ENCODE data around the gene EPHB6. TPM values are rescaled to one million over a fixed set of nuclear protein-coding genes. Genes with fewer than 3 reads are reported as not detected.

The EPHB6 gene
- total RNA-seq, 4 donors from 2014 or later = 6.9 to 84.3 (median 22.1) TPM

DNA sequence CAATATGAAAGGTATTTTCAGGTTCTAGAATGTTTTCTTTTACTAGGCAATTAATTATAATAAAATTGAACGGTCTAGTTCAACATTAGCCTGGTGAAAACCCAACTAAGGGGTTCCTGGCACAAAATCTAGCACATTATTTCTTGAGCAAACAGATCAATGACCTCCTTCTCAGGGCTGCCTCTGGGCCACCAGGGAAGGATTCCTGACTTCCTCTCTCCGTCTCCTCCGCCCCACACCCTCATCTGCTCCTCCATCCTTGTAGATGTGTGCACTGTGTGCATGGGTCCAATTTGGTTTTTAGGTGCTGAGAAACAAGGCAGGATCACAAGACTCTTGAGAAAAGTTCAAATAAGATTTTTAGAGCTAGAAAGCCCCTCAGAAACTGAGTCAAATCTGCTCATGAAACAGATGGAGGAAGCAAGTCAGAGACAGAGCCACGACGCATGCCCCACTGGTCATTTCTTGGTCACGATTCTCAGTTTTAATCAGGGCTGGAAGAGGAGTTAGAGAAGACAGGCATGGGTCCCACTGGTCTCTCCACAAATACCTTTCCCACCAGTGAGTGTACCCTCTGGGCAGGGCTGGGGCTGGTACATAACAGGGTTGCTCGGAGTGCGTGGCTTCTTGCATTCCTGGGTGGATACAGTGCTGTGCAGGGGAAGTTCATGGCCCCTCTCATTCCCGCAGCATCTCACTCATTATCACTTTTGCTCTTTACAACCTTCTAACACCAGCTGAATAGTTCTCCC lies 26.9 kb downstream of the EPHB6 start:
- Histone ChIP-seq H3K36me3 (no peaks in the 10 kb centered on the region), H3K4me1 (no peaks in the 10 kb centered on the region), H3K9me3 (no peaks in the 10 kb centered on the region), H3K27me3 (peaks cover 0 to 14% of the 10 kb centered on the region in 2 donors), H3K4me3 (no peak overlapping the region), H3K27ac (no peak overlapping the region)
- WGBS, 2 donors = 67 to 70% methylated on average over 9 of the region's 9 CpGs
- TF ChIP-seq POLR2A (IDR thresholded peaks at IDR 0.05) (no peak), EP300 (IDR thresholded peaks at IDR 0.05) (no peak)
- TF ChIP-seq, protein P1, sequence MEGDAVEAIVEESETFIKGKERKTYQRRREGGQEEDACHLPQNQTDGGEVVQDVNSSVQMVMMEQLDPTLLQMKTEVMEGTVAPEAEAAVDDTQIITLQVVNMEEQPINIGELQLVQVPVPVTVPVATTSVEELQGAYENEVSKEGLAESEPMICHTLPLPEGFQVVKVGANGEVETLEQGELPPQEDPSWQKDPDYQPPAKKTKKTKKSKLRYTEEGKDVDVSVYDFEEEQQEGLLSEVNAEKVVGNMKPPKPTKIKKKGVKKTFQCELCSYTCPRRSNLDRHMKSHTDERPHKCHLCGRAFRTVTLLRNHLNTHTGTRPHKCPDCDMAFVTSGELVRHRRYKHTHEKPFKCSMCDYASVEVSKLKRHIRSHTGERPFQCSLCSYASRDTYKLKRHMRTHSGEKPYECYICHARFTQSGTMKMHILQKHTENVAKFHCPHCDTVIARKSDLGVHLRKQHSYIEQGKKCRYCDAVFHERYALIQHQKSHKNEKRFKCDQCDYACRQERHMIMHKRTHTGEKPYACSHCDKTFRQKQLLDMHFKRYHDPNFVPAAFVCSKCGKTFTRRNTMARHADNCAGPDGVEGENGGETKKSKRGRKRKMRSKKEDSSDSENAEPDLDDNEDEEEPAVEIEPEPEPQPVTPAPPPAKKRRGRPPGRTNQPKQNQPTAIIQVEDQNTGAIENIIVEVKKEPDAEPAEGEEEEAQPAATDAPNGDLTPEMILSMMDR (IDR thresholded peaks at IDR 0.05) = no peak
- no peak for DNase-seq (ENCODE audit: low spot score in 2 of 2)

DNA sequence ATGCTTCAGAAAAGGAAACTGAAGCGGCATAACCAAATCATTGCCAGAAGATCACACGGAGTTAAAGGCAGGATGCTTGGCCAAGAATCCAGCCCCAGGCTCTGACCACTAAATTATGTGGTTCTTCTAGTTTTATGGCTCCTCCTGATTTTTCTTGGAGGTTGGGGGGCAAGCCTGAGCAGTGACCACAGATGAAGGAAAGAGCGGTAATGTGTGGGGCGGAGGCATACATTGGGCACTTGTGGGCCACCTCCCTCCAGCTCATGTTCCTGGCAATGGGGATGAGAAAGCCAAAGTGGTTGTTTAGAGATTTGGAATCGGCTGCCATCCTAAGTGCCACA lies 27.4 kb downstream of the EPHB6 start:
- TF ChIP-seq EP300 (IDR thresholded peaks at IDR 0.05) (no peak), POLR2A (IDR thresholded peaks at IDR 0.05) (no peak)
- TF ChIP-seq, protein P1 (IDR thresholded peaks at IDR 0.05) = no peak
- DNase-seq (ENCODE audit: low spot score in 2 of 2) = no peak
- 78 to 87% methylated on average over 5 of the region's 5 CpGs for WGBS, 2 donors
- Histone ChIP-seq H3K27me3 (peaks cover 0 to 14% of the 10 kb centered on the region in 2 donors), H3K36me3 (no peaks in the 10 kb centered on the region), H3K4me1 (no peaks in the 10 kb centered on the region), H3K27ac (no peak overlapping the region), H3K9me3 (no peaks in the 10 kb centered on the region), H3K4me3 (no peak overlapping the region)

DNA sequence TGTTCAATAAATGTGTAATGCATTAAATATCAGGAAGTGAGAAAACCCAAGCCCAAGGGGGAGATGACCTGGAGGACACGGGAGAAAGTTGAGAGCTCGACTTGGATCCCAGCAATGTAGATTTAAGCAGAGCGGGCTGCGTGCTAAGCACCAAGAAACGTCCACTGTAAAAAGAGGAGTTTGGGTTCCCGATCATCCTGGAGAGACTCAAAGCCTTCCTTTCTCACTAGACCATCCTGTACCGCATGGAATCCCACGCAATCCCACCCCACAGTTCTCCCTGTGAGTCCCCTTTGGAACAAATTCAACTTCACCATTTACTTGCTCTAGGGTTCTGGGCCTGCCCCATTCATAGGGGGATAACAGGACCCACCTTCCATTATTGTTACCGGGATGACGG lies 28.3 kb downstream of the EPHB6 start:
- 87 to 88% methylated on average over 10 of the region's 10 CpGs for WGBS, 2 donors
- H3K27me3 ChIP-seq = peaks cover 0 to 15% of the 10 kb centered on the region in 2 donors
- no peak overlapping the region for H3K4me3 ChIP-seq
- DNase-seq (ENCODE audit: low spot score in 2 of 2) = no peak
- TF ChIP-seq, protein P1 (IDR thresholded peaks at IDR 0.05) = no peak
- TF ChIP-seq EP300 (IDR thresholded peaks at IDR 0.05) (no peak), POLR2A (IDR thresholded peaks at IDR 0.05) (no peak)
- no peaks in the 10 kb centered on the region for H3K9me3 ChIP-seq
- H3K4me1 ChIP-seq = no peaks in the 10 kb centered on the region
- no peak overlapping the region for H3K27ac ChIP-seq
- no peaks in the 10 kb centered on the region for H3K36me3 ChIP-seq

DNA sequence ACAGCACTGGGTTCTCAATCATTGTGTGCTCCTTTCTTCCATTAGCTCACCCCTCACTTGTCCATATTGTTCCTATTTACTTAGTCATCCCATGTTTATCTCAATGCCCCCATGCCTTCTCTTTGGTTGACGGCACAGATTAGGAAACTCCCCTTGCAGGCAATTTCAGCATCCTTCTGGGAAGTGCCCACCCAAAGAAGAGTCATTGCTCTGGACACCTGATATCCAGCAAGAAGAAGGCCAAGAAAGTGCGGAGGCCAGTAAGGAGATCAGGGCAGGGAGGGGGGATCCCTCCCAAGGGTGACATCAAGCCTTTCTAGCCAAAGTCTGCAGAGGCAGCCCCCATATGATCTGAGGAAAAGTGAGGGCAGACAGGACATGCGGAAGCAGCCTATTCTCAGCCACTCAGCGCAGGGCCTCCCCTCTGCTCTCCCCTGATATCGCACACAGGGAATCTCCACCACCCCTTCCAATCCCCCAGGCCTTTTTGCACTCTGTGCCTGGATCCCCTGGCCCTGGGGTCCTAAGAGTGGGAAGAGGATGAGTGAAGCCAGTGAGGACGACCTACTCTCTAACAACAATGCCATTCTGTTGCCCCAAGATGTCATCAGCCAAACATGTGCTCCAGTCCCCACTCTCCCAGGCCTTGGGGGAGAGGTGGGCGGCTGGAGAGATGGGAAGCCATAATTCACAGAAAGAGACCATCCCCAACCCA lies 28.9 kb downstream of the EPHB6 start:
- no peak for TF ChIP-seq POLR2A (IDR thresholded peaks at IDR 0.05)
- H3K9me3 ChIP-seq = no peaks in the 10 kb centered on the region
- H3K4me1 ChIP-seq = no peaks in the 10 kb centered on the region
- no peak overlapping the region for H3K27ac ChIP-seq
- no peaks in the 10 kb centered on the region for H3K36me3 ChIP-seq
- WGBS, 2 donors = 62 to 71% methylated on average over 7 of the region's 7 CpGs
- peaks cover 0 to 17% of the 10 kb centered on the region in 2 donors for H3K27me3 ChIP-seq
- no peak for DNase-seq (ENCODE audit: low spot score in 2 of 2)
- no peak overlapping the region for H3K4me3 ChIP-seq

DNA sequence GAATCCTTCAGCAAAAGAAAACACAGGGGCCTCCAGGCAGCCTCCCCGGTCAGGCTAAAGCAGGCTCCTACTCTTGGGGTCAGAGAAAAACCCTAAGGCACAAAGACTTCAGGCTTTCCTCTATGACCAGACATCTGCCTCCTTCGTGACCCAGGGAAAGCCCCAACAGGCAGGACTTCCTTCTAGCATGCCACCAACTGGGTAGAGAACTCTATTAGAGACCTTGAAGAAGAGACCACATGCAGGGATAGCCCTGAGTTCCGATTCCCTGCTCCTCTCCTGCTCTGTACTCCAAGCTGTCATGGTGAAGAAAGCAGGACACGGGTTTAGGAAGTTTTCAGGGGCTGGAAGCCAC lies 29.4 kb downstream of the EPHB6 start:
- Histone ChIP-seq H3K27ac (no peak overlapping the region), H3K9me3 (no peaks in the 10 kb centered on the region), H3K4me3 (no peak overlapping the region), H3K4me1 (no peaks in the 10 kb centered on the region), H3K27me3 (peaks cover 0 to 23% of the 10 kb centered on the region in 2 donors), H3K36me3 (no peaks in the 10 kb centered on the region)
- TF ChIP-seq, protein P1 (IDR thresholded peaks at IDR 0.05) = no peak
- no peak for TF ChIP-seq POLR2A (IDR thresholded peaks at IDR 0.05)
- TF ChIP-seq EP300 (IDR thresholded peaks at IDR 0.05) = no peak
- 62 to 78% methylated on average over 4 of the region's 4 CpGs for WGBS, 2 donors
- DNase-seq (ENCODE audit: low spot score in 2 of 2) = no peak

Measured in tibial nerve (tissue), 4 donors.